Panc1 (cell line): ENCODE results near the gene ALKBH4. TPM values are rescaled to one million over a fixed set of nuclear protein-coding genes. Genes with fewer than 3 reads are reported as not detected.
"Not testable (repeated sequence)": the region's sequence is repeated elsewhere in the genome, so short reads cannot be mapped to it uniquely, and the experiment has no call there.

Source experiments
- ATAC-seq: fragments of 200-7000 bp; cut with Tn5 transposase; 2 replicates; pipeline ENCODE4 v1.9.1; 2020; ENCODE audit warnings: mild to moderate bottlenecking, moderate library complexity
- BruUV-seq: library from RNA; stranded (reverse); fragments of 400-500 nt; replicated peaks from 2 replicates; lab custom pipeline; 2021; lab: Mats Ljungman, UMichigan
- CTCF ChIA-PET: fragments of 300-600 bp; sonication (Branson Sonifier 250); formaldehyde crosslinking; loops from one replicate; lab custom pipeline; 2022; ENCODE audit warnings: antibody characterized with exemption; lab: Charles Lee
- POLR2A ChIA-PET: fragments of 300-600 bp; sonication (Branson Sonifier 250); formaldehyde crosslinking; loops from one replicate; lab custom pipeline; 2022; ENCODE audit warnings: antibody characterized with exemption; lab: Charles Lee
- DNase-seq: peaks from one replicate; pipeline ENCODE4 v3.0.0-alpha.2; 2010; ENCODE audit warnings: low read depth, low spot score
- H3K27ac ChIP-seq: 2 replicates; pipeline ENCODE4 v1.5.1; 2011; ENCODE audit warnings: mild to moderate bottlenecking, low read length, inconsistent platforms
- H3K27me3 ChIP-seq: fragments of 200-500 bp; sonication (Bioruptor generic); 2 replicates; pipeline ENCODE4 v1.6.0; 2014; ENCODE audit warnings: low read length, inconsistent platforms; ENCODE audit not compliant: control insufficient read depth, insufficient read depth
- H3K36me3 ChIP-seq: fragments of 200-500 bp; sonication (Bioruptor generic); 2 replicates; pipeline ENCODE4 v1.5.1; 2014; ENCODE audit warnings: inconsistent platforms, mild to moderate bottlenecking, low read length, moderate library complexity; ENCODE audit not compliant: control insufficient read depth, insufficient read depth
- H3K4me1 ChIP-seq: 2 replicates; pipeline ENCODE4 v1.5.1; 2011; ENCODE audit warnings: inconsistent platforms, mild to moderate bottlenecking, low read length, moderate library complexity; ENCODE audit not compliant: control insufficient read depth, insufficient read depth
- H3K4me3 ChIP-seq, 2 experiments: 2 replicates each; pipeline ENCODE4 v1.5.1; 2011 to 2012; ENCODE audit warnings: low read depth in 2 of 2, low read length in 2 of 2, mild to moderate bottlenecking in 2 of 2, inconsistent platforms in 1 of 2, moderate library complexity in 1 of 2
- H3K9me3 ChIP-seq: fragments of 200-500 bp; sonication (Bioruptor generic); 2 replicates; pipeline ENCODE4 v1.5.1; 2014; ENCODE audit warnings: low read depth, mild to moderate bottlenecking, inconsistent platforms, low read length, moderate library complexity; ENCODE audit not compliant: control insufficient read depth, insufficient read depth
- in situ Hi-C: cut with HindIII; loops from 2 replicates; pipeline ENCODE4 v1.10.0; 2016; ENCODE audit warnings: low sequenced_read_pairs, low pct_unique_long_range_greater_than_20kb
- intact Hi-C: fragments of 100-400 bp; cut with micrococcal nuclease; formaldehyde crosslinking; loops from one replicate; pipeline ENCODE4 v1.10.0; 2022; ENCODE audit not compliant: unreplicated experiment
- total RNA-seq: library from RNA; stranded (reverse); gene quantifications from one replicate; pipeline ENCODE4 v1.2.1, GENCODE V29; 2021; ENCODE audit not compliant: unreplicated experiment
- TF ChIP-seq, protein P1 (sequence below): fragments of 450-650 bp; IDR thresholded peaks from 2 replicates; pipeline ENCODE4 v1.5.1; 2017; ENCODE audit warnings: mild to moderate bottlenecking

ALKBH4 gene
- total RNA-seq, 1 experiment from 2014 or later = 19.0 TPM

DNA sequence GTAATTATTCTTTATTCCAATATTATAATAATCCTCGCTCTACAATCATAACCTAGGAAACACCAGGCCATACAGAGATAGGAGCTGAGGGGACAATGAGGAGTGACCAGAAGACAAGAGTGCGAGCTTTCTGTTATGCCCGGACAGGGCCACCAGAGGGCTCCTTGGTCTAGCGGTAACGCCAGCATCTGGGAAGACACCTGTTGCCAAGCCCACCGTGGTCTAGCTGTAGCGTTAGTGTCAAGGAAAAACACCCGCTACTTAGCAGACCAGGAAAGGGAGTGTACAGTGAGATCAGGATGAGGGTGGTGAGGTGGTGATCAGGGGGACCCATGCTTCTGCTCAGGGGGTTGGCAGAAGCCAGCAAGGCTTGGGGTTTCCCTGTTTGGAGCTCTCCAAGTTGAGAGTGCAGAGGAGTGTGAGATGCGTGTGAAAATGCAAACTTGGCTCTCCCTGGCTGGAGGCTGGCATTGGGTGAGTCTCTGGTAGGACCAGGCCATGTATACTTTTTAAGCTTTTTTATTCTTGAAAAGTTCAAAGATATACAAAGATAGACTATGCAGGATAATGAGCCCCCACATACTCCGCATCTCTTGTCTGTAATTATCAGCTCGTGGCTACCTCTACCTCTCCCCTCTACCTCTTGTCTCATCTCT lies 15.4 kb upstream of the ALKBH4 start:
- H3K36me3 ChIP-seq, POLR2A ChIA-PET, H3K4me3 ChIP-seq, H3K27ac ChIP-seq, intact Hi-C loops, BruUV-seq, H3K27me3 ChIP-seq, in situ Hi-C loops, H3K4me1 ChIP-seq, H3K9me3 ChIP-seq, DNase-seq, ATAC-seq: not testable (repeated sequence)
- TF ChIP-seq, protein P1, sequence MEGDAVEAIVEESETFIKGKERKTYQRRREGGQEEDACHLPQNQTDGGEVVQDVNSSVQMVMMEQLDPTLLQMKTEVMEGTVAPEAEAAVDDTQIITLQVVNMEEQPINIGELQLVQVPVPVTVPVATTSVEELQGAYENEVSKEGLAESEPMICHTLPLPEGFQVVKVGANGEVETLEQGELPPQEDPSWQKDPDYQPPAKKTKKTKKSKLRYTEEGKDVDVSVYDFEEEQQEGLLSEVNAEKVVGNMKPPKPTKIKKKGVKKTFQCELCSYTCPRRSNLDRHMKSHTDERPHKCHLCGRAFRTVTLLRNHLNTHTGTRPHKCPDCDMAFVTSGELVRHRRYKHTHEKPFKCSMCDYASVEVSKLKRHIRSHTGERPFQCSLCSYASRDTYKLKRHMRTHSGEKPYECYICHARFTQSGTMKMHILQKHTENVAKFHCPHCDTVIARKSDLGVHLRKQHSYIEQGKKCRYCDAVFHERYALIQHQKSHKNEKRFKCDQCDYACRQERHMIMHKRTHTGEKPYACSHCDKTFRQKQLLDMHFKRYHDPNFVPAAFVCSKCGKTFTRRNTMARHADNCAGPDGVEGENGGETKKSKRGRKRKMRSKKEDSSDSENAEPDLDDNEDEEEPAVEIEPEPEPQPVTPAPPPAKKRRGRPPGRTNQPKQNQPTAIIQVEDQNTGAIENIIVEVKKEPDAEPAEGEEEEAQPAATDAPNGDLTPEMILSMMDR = peak; percentile 86
- CTCF ChIA-PET = interaction anchor here (0.7 kb wide), 1 partner anchor 192 kb away, joined by 3 read pairs; no protein-coding TSS in a partner anchor

DNA sequence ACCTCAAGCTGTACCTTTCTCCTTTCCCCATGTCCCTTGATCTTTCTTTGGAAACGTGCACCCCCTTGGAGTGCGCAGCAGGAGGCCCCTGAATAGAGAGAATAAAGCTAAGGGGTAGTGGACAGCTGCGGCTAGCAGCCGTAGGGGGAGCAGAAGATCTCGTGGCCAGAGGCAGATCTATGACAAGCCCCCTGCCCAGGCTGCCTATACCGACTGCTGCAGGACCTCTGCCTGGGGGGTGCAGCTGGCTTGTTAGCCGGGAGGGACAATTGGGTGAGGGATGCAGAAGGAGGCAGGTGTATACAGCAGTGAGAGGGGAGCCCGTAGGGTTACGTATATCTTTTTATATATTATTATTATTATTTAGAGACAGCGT lies 14.5 kb upstream of the ALKBH4 start:
- H3K36me3 ChIP-seq, H3K27ac ChIP-seq, intact Hi-C loops, POLR2A ChIA-PET, BruUV-seq, DNase-seq, H3K9me3 ChIP-seq, H3K27me3 ChIP-seq, H3K4me1 ChIP-seq, in situ Hi-C loops: not testable (repeated sequence)
- ATAC-seq = peak; percentile 51
- CTCF ChIA-PET = interaction anchor here (0.5 kb wide), 1 partner anchor 84 kb away, joined by 6 read pairs; no protein-coding TSS in a partner anchor
- peak overlapping the region in 1 of 2 experiments; percentile 39; a peak in 2 of 4 replicates for H3K4me3 ChIP-seq

DNA sequence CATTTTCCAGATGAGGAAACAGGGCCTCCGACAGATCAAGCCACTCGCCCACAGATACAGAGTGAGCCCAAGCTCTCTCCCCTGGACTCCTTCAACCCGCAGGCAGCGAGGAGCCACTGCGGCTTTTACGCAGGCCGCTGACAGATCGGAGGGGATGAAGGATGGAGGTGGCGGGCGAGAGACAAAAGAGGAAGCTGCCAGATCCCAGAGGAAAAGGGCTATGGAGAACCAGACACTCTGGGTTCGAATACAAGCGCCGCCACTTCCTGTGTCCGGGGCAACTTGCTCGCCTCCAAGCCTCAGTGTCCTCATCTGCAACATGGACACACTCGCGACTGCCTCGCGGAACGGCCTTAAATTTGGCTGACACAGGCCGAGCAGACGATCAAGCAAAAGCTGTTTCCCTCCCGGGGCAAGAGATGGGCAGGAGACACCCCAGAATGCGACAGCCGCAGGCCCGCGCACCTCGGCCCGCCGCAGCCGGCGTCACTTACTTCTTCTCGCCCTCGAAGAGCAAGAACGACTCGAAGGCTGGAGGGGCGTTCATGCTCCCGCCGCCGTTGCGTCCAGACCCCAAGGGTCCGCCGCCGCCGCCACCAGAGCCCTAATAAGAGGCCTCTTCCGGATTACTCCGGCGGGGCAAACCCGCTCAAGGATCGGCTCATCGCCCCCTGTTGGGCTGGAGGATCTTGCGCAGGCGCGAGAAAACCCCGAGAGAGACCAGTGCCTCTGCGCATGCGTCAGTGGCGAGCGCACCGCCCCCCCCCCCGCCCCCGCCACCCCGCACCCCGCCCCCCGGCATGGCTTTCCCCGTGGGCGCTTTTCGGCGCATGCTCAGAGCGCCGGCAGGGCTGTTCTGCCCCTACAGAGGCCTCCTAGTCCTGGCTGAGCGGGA lies 13.9 kb upstream of the ALKBH4 start, which contains the start of gene POLR2J:
TSS of gene POLR2J (minus strand) at position 609 of the 895 bp plus-strand sequence. CDS start at position 547, 62 bp downstream.
- CTCF ChIA-PET, H3K4me1 ChIP-seq, H3K27ac ChIP-seq, DNase-seq, H3K9me3 ChIP-seq, in situ Hi-C loops, H3K27me3 ChIP-seq, POLR2A ChIA-PET, intact Hi-C loops, H3K36me3 ChIP-seq: not testable (repeated sequence)
- TSS peak; percentile 89 for BruUV-seq
- H3K4me3 ChIP-seq = peak within 1 kb of the TSS; percentile 29 to 39
- peak; percentile 91 for ATAC-seq

GRCh38 chr7:102474736-102475435 lies 10.2 kb upstream of the ALKBH4 start:
- BruUV-seq = TSS peak; percentile 54
- H3K4me3 ChIP-seq, H3K27ac ChIP-seq, H3K9me3 ChIP-seq, H3K4me1 ChIP-seq, CTCF ChIA-PET, intact Hi-C loops, in situ Hi-C loops, H3K36me3 ChIP-seq, H3K27me3 ChIP-seq, DNase-seq, ATAC-seq, POLR2A ChIA-PET: not testable (repeated sequence)

GRCh38 chr7:102474116-102474515 lies 9.5 kb upstream of the ALKBH4 start:
- DNase-seq, H3K27ac ChIP-seq, intact Hi-C loops, H3K27me3 ChIP-seq, H3K36me3 ChIP-seq, H3K4me3 ChIP-seq, in situ Hi-C loops, BruUV-seq, H3K4me1 ChIP-seq, ATAC-seq, H3K9me3 ChIP-seq, CTCF ChIA-PET, POLR2A ChIA-PET: not testable (repeated sequence)
